ENCODE measurements around the gene GTF2I.
A peak's percentile ranks its signal among the peaks of the same experiment; 100 is the strongest.
"Not testable (repeated sequence)": the region's sequence is repeated elsewhere in the genome, so short reads cannot be mapped to it uniquely, and the experiment has no call there.

Gene GTF2I

DNA sequence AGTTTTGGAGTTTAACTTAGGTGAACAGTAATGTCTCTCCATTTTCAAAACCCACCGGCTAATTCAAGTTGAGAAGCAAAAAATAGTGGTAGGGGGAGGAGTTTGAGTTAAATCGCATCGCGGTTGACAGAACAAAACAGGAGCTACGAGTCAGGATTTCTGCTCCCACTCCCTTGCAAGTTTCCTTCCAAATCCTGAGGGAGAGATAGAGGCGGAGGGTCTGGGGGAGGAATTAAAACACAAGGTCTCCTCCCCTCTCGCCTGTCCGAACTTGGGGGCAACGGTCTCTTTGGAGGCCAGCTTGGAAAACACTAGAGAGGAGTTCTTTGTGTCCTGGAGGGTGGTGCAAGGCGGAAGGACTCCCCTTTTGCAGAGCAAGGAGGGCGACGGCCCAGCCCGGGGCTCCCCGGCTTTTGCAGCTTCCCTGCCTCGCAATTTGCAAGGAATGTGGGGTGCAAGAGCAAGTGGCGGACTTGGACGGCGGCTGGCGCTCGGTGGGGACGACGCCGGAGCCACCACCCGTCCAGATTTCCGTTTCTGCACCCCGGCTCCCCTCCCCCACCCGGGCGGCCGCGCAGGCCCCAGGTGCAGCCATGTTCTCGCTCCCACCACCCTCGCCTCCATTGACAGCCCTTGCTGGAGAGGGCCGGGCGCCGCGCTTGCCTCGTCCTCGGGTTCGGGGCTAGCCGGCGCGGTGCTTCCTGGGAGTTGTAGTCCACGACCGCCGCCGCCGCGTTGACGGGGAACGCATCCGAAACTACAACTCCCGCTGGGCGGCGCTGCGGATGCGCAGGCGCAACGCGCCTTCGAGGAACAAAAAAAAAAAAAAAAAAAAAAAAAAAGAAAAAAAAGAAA, 454 bp upstream of the GTF2I start:
- DNase-seq: peak; percentile 85 to 93

DNA sequence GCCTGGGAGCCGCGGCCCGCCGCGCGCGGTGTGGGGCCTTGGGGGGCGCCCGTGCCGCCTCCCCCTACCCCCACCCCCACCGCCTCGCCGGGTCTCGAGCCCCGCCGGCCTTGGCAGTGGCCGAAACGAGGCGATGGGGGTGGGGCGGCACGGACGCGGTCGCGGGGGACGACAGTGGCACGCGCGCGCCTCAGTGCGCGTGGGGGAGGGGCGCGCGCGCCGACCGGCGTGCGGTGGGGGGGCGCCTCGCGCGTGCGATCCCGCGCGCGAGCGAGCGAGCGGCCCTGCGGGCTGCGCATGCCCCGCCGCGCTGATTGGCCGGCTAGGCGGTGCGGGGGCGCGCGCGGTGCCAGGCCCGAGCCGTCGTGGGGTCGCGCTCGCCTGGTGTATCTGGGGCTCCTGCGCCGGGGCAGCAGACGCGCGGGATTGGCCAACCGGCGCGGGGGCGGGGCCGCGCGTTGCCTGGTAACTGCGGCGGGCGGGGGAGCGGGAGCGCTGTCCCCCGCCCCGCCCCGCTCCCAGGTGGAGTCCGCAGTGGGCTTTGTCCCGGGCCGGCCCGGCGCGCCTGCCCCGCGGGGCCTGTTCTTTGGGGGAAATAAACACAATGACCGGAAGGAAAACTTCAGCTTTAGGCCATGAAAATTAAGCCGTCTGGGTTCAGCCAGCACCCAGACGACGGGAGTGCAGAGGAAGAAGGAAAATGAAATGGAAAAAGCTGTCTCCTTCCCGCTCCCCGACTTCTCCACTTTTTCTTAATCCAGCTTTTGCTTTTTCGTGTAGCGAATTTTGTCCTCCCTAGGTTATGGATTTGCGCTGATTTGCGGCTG, 873 bp downstream of the GTF2I start:
- DNase-seq: peak; percentile 43 to 48

DNA sequence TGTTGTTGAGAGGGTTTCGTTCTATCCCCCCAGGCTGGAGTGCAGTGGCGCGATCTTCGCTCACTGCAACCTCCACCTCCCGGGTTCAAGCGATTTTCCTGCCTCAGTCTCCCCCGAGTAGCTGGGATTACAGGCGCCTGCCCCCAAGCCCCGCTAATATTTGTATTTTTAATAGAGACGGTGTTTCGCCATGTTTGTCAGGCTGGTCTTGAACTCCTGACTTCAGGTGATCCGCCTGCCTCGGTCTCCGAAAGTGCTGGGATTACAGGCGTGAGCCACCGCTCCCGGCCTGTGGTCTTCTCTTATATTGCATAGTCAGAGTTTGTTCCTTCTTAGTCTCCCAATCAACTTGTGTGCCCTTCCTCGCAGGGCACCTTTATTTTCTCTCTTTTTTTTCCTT, 2.7 kb downstream of the GTF2I start:
- DNase-seq: not testable (repeated sequence)

DNA sequence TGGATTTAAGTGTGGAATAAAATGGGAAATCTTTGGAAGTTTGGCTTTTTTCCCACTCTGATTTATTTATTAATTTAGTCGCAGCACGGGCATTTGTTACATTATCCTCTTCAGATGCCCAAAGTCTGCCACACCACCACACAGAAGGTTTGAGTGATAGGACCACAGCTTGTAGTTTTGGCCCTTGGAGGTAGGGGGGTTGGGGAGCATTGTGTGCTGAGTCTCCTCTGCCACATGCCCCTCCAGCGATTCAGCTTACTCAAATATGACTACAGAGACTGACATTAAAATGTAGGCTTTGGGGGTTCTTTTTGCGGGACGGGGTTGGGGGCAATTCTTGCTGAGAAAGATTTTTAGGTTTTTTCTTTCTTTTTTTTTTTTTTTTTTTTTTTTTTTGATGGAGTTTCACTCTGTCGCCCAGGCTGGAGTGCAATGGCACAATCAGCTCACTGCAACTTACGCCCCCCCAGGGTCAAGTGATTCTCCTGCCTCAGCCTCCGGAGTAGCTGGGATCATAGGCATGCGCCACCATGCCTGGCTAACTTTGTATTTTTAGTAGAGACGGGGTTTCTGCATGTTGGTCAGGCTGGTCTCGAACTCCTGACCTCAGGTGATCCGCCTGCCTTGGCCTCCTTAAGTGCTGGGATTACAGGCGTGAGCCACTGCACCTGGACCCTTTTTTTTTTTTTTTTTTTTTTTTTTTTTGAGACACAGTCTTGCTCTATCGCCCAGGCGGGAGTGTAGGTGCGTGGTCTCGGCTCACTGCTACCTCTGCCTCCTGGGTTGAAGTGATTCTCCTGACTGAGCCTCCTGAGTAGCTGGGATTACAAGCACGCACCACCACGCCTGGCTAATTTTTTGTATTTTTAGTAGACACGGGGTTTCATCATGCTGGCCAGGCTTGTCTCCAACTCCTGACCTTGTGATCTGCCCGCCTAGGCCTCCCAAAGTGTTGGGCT, 4.6 kb downstream of the GTF2I start:
- not testable (repeated sequence) for DNase-seq

DNA sequence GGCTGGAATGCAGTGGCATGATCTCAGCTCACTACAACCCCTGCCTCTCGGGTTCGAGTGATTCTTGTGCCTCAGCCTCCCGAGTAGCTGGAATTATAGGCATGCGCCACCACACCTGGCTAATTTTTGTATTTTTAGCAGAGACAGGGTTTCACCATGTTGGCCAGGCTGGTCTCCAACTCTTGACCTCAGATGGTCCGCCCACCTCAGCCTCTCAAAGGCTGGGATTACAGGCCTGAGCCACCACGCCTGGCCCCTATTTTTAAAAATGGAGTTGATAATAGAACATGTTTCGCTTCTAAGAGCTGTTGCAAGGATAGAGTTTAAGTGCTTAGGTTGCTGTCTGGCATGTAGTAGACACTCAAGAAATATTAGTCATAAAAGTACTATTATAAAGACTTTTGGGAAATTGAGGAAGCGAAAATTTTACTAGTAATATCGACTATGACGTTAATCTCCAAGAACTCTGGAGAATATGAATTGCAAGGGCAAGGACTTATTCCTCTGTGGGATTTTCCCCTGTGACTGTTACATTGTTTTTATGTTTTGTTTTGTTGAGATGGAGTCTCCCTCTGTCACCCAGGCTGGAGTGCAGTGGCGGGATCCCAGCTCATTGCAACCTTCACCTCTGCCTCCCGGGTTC, 7.9 kb downstream of the GTF2I start:
- DNase-seq: no peak

DNA sequence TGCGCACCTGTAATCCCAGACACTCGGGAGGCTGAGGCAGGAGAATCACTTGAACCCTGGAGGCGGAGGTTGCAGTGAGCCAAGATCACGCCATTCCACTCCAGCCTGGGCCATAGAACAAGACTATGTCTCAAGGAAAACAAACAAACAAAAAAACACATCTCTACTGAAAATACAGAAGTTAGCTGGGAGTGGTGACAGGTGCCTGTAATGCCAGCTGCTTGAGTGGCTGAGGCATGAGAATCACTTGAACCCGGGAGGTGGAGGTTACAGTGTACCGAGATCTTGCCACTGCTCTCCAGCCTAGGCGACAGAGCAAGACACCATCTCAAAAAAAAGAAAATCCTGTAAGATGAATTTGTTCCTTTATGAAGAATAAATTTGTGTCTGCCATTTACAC, 9.5 kb downstream of the GTF2I start:
- DNase-seq: not testable (repeated sequence)

DNA sequence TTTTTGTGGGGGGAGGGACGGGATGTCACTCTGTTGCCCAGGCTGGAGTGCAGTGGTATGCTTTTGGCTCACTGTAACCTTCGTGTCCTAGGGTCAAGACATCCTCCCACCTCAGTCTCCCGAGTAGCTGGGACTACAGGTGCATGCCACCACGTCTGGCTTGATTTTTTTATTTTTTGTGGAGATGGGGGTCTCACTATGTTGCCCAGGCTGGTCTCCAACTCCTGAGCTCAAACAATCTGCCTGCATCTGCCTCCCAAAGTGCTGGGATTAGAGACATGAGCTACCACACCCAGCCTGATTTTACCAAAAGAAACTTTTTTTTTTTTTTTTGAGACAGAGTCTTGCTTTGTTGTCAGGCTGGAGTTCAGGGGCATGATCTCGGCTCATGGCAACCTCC, 10.0 kb downstream of the GTF2I start:
- DNase-seq: not testable (repeated sequence)

DNA sequence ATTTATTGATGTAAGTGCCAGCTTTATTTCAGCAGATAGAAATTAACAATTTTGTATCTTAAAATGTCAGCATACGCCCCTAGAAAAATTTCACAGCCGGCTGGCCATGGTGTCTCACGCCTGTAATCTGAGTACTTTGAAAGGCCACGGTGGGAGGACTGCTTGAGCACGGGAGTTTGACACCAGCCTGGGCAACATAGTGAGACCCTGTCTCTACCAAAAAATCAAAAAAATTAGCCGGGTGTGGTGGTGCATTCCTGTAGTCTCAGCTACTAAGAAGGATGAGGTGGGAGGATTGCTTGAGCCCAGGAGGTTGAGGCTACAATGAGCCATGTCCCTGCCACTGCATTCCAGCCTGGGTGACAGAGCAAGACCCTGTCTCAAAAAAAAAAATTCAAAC, 14.1 kb downstream of the GTF2I start:
- no peak for DNase-seq

DNA sequence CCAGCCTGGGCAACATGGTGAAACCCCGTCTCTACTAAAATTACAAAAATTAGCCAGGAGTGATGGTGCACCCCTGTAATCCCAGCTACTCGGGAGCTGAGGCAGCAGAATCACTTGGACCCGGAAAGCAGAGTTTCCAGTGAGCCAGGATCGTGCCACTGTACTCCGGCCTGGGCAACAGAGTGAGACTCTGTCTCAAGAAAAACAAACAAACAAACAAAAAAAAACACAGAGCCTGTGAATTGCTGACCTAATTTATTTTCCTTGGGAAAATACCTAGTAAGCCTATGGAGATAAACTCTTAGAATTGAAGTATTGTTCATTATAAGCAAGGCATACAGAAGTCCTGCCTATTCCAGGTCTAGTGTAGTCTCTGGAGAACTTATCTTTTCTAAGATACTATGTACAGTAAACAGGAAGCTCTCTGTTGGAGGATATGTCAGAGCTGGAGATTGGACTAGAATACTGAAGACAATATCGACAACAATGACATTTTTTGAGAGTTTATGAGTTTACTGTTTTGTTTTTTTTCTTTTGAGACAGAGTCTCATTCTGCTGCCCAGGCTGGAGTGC, 14.9 kb downstream of the GTF2I start:
- DNase-seq: no peak

DNA sequence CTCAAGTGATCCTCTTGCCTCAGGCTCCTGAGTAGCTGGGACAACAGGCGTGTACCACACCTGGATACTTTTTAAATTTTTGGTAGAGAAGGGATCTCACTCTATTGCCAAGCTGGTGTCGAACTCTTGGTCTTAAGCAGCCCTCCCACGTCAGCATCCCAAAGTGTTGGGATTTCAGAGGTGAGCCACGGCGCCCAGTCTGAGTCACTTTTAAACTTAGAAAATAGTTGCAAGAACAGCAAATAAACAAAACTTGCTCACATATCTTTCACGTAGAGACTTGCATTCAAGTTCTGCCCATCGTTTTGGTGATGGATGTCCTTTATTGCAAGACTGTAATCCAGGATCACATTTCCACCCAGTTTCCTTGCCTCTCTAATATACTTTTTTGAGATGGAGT, 16.6 kb downstream of the GTF2I start:
- no peak for DNase-seq

DNA sequence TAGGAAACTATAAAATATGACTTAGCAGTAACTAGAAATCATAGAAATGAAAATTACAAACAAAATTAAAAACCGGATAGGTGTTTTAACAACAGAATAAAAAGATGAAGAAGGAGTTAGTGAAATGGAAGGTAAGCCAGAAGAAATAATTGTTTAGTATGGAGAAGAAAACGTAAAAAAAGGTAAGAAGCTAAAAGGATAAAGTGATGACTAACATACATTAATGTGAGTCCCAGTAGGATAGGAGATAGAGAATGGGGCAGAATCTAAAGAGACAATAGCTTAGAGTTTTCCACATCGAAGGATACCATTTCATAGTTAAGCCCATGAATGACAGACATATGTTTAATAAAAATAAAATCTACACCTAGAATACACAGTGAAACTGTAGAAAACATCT, 25.3 kb downstream of the GTF2I start:
- DNase-seq: no peak

DNA sequence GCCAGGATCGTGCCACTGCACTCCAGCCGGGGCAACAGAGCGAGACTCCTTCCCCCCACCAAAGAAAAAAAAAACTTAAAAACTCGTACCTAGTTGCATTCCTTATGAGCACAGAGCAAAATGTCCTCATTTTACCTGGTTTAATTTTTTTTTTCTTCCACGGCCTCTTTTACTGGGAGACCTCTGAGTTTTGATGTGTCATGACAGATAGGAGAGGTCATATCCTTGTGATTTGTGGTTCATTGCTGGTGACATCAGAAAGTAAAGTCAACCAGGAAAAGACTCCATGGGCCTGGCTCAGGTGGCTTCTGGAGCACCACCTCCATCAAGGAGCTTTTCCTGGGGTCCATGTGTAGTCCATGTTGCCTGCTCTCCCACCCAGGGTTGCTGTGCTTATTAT, 26.3 kb downstream of the GTF2I start:
- DNase-seq: no peak

DNA sequence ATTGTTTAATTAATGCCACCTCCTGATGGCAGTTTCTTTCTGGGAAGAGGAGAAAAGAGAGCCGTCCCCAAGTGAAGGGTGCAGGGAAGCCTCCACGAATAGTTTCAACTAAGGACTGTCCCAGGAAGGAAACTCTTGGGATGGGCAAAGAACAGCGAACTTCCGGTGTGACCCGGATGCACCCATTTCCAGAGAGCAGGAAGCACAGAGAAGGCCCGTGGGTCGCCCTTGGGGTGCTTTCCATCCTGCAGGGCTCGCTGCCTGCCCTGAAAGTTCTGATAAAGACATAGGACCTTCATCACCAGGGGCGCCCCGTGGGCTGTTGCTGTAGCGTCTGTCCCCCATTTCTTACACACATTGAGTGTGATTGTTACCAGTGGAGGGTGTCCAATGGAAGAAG, 27.0 kb downstream of the GTF2I start:
- DNase-seq: no peak

DNA sequence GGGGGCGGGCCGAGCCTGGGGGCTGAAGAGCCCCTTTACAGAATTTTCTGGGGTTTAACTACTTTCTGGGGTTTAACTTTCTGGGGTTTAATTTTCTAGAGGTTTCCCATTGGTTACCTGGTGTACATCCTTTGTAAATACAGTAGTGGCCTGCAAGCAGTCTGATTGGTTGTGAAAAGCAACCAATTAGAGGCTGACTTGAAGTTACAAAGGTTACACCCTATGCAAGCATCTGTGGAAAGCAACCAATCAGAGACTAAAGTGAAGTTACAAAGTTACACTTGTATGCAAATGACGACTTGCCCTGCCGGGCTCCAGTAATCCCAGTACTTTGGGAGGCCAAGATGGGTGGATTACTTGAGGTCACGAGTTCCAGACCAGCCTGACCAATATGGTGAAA, 27.4 kb downstream of the GTF2I start:
- DNase-seq: no peak

DNA sequence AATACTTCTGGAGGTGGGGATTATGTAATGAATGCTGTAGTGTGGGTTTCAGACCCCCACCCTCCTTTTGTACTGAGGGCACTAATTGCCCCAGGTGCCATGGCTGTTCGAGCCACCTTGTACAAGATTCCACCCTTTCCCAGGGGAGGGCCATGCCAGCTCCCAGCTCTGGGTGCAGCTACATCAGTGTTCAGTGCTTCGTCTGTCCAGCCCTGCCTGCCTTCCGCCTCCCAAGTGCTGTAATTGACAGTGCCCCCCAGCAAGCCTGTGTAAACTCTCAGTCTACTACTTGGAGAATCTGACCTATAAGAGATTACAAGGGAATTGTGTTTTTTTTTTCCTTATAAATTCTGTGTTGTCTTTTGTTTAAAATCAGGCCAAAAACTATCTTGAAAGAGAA, 33.0 kb downstream of the GTF2I start:
- no peak for DNase-seq

DNA sequence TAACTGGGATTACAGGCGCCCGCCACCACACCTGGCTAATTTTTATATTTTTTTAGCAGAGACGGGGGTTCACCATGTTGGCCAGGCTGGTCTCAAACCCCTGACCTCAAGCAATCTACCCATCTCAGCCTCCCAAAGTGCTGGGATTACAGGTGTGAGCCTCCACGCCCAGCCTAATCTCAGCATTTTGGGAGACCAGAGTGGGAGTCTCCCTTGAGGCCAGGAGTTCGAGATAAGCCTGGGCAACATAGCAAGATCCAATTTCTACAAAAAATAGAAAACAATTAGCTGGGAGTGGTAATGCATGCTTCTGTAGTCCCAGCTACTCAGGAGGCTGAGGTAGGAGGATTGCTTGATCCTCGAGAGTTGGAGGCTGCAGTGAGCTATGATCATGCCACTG, 46.9 kb downstream of the GTF2I start:
- not testable (repeated sequence) for DNase-seq

DNA sequence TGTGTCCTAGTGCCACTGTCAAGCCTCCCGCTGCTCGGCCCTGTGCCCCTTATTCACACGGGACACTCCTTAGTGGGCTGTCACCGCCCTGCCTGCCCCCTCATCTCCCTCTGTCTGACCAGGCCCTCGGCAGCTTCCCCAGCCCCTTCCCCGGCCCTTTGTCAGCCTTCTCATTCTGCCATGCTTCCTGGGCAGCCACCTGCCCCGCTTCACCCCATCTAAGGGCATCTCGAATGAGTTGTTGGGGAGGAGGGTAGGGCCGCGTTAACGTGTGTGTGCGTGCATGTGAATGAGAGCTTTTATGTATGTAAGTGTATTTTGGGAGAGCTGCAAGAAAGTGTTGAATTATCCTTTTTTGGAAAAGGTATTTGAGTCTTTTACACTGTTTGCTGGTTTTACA, 49.7 kb downstream of the GTF2I start:
- no peak for DNase-seq

DNA sequence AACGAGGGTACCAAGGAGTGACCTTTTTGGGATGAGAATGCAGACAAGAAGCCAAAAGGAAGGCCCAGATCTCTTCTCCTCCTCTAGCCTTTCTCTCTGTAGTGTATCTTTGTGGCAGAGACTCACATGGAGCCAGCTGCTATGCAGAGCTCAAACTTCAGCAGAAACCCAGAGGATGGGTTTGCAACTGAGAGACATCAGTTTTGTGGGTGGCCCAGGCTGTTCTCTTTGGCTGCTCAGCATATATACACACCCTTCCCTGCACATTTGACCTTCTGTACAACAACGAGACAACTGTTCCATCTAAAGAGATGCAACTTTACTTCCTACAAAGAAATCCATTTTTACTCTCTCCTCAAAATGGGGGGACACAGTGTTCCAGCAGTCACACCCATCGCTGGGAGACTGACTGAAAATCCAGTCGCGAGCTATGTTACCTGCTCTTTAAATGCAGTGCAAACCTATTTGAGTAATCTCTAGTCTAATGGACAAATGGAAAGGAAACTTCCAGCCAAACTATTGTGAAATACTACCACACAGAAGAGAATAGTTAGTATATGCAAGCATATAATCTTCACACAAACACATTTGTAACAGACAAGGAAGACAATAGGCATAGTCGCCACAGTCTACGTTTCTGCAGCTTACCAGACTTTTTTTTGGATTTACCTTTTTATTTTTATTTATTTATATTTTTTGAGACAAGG, 51.2 kb downstream of the GTF2I start:
- no peak for DNase-seq

DNA sequence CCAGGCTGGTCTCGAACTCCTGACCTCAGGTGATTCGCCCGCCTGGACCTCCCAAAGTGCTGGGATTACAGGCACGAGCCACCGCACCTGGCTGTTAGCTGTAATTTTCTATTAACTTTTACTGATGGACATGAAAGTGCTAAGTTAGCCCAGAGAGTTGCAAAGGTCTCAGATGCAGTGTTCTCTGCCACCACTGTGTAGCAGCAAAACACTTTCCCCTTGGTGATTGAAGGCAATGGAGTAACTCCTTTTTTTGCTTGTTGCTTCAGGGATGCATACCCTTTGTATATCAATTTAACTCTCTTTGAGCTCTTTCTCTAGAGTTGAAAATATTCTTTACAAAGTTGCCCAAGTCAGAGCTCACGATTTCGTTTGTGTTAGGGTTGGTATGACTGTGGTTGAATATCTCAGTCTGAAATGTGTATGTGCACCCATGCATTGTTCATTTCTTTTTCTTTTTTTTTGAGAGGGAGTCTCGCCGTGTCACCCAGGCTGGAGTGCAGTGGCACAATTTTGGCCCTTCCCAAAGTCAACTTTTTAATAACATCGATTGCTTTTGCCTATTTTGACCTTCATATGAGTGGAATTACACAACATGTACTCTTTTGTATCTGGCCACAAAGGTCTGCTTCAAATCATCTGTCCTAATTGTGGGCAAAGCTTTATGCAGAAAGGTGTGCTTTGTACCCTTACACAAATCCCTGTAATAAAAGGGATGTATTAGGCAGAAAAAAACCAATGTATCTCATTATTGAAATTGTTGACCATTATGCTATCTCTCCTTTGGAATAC, 52.6 kb downstream of the GTF2I start:
- DNase-seq: no peak

DNA sequence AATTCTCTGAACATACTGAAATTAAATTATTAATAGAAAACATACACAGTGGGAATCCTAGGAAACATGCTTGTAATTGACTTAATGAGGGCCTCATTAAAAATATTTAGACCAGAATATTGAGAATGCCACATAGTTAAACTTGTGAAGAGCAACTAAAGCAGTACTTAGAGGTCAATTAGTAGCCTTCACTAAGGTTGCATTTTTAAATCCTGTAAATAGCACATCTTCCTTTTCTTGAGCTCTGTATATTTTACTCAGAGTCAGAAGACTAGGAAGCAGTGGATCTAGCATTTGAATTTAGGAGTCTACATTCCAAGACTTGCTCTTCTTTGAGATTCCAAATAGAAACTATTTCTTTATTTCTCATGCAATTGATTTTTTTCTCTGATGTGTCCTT, 56.0 kb downstream of the GTF2I start:
- no peak for DNase-seq

DNA sequence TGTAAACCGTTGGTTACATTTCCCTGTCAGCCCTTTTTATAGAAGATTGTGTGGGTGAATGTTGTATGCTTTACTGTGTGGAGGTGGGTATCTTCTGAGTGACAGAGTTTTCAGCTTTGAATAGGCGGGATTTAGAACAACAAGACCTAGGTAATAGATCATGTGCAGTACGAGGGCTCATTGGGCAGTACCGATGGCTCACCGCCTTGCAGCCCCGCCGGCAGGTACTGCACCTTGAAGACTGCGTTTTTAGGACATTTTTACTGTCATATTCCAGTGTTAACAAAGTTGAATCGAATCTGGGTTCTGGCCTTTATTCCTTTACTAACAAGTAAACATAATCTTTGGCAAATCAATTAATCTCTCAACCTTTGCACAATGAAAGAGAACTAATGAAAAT, 60.4 kb downstream of the GTF2I start:
- no peak for DNase-seq

All from bone marrow (tissue), 2 donors.